Muscle layer of colon (tissue), 2 donors: ENCODE data around the gene CYP17A1.
A peak's percentile ranks its signal among the peaks of the same experiment; 100 is the strongest.

Experiments
- H3K27ac ChIP-seq: one replicate; pipeline ENCODE4 v1.7.0; 2013; ENCODE audit warnings: low read depth, mild to moderate bottlenecking, low read length, moderate library complexity
- H3K27me3 ChIP-seq, 2 donors: one replicate each; pipeline ENCODE4 v1.7.0; 2013; ENCODE audit warnings: low read length in 2 of 2, mild to moderate bottlenecking in 2 of 2; ENCODE audit not compliant: insufficient read depth in 2 of 2, control insufficient read depth in 1 of 2
- H3K36me3 ChIP-seq: one replicate; pipeline ENCODE4 v1.7.0; 2013; ENCODE audit warnings: mild to moderate bottlenecking, low read length; ENCODE audit not compliant: insufficient read depth
- H3K4me1 ChIP-seq: one replicate; pipeline ENCODE4 v1.7.0; 2013; ENCODE audit warnings: mild to moderate bottlenecking, low read length; ENCODE audit not compliant: insufficient read depth
- H3K4me3 ChIP-seq, 2 donors: one replicate each; pipeline ENCODE4 v1.7.0; 2013; ENCODE audit warnings: low read length in 2 of 2, low read depth in 1 of 2, mild to moderate bottlenecking in 1 of 2, moderate library complexity in 1 of 2
- H3K9ac ChIP-seq: one replicate; pipeline ENCODE4 v1.7.0; 2013; ENCODE audit warnings: low read length
- H3K9me3 ChIP-seq: one replicate; pipeline ENCODE4 v1.7.0; 2013; ENCODE audit warnings: mild to moderate bottlenecking, low read length
- donor health status: abdominal sarcoma.
- donor health status: Adenocarcinoma of cecum.

The CYP17A1 gene

DNA sequence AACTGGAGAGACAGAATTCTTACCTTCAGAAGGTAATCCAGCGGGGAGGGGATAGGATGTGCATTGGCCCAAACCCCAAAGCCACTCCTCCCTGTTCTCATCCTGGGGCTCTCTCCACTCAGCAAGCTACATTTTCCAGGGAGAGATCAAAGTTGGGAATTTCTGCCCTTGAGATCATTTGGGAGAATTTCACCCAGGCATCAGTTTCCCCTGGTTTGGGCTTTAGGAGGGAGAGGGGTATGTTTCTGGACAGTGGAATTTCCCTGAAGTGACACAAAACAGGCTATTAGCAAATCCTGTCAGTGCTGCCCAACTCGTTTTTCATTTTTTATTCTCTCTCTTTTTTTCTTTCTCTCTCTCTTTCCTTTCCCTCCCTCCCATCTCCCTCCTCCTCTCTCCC is 35.7 kb downstream of the CYP17A1 start:
- Histone ChIP-seq H3K27ac (peak overlapping the region; percentile 72), H3K9me3 (no peaks in the 10 kb centered on the region), H3K9ac (peak overlapping the region; percentile 2), H3K4me1 (peaks cover 55% of the 10 kb centered on the region), H3K36me3 (peaks cover 28% of the 10 kb centered on the region), H3K4me3 (no peak overlapping the region), H3K27me3 (no peaks in the 10 kb centered on the region)

DNA sequence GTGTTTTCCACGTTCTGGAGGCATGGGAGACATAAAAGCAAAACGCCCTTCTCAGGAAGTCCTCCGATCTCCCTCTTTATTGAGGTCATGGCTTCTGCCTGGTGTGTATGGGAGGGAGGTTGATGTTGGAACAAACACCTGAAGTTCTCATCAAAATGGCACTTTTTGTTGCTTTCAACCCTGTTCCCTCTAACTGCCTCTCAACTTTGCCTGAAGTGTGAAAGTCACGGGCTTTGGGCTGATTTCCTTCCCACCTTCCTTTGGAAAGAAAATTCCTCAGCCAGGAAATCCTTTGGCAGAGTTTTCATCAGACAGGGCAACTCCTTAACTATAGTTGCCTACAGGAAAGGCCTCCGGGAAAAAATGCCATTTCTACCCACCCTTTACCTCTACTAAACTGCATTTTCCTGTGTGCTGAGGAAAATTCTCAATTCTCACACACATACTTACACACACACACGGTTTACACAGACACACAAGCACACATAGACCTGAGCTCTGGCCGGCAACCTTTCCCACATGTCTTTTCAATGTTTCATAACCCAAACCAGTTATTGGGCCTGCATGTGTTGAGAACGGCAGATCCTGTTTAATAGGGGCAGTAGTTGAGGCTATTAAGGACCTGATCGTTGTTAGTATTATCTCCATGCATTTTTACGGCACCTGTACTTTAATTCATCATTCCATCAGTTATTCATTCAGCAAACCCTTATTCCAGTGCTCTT is 36.4 kb downstream of the CYP17A1 start:
- H3K27me3 ChIP-seq = no peaks in the 10 kb centered on the region
- H3K4me3 ChIP-seq = no peak overlapping the region
- peaks cover 62% of the 10 kb centered on the region for H3K4me1 ChIP-seq
- peak overlapping the region; percentile 3 for H3K9ac ChIP-seq
- H3K9me3 ChIP-seq = no peaks in the 10 kb centered on the region
- H3K36me3 ChIP-seq = peaks cover 28% of the 10 kb centered on the region
- H3K27ac ChIP-seq = peak overlapping the region; percentile 72

DNA sequence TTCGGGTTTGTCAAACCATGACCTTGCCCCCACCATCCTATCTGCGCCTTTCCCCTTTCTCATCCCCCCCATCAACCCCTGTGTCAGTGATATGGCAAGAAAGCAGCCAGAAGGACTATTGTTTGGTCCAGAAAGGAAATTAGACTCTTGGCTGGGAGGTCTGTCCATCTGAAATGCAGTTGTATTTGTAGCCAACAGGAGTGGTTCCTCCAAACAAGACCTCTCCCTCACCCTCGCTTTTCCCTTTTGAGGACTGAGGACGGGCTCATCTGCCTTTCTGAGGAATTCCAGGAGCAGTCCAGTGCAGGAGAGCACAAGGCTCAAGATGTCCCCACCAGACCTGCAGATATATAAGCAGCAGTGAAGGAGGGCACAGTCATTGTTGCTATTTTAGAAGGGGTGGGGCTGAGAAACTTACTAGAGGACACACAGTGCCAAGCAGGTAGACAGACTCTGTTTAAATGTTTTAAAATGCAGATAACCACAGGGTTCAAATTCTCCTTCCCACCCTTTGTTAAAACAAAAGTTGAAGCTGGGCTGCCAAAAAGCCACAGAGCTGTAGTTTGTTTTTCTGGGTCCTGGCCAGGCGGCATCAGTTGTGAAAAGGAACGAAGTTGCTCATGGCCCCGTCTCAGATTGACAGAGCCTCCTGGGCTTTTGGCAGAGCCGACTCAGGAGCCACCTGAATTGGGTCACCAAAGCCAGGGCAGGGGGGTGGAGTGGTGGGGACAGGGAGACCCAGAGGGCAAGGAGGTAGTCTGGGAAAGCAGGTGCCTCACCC is 37.3 kb downstream of the CYP17A1 start:
- Histone ChIP-seq H3K9ac (peak overlapping the region; percentile 3), H3K4me1 (peaks cover 71% of the 10 kb centered on the region), H3K9me3 (no peaks in the 10 kb centered on the region), H3K27ac (peak overlapping the region; percentile 72), H3K36me3 (peaks cover 28% of the 10 kb centered on the region), H3K27me3 (no peaks in the 10 kb centered on the region), H3K4me3 (peak overlapping the region in 1 of 2 donors; percentile 12)

DNA sequence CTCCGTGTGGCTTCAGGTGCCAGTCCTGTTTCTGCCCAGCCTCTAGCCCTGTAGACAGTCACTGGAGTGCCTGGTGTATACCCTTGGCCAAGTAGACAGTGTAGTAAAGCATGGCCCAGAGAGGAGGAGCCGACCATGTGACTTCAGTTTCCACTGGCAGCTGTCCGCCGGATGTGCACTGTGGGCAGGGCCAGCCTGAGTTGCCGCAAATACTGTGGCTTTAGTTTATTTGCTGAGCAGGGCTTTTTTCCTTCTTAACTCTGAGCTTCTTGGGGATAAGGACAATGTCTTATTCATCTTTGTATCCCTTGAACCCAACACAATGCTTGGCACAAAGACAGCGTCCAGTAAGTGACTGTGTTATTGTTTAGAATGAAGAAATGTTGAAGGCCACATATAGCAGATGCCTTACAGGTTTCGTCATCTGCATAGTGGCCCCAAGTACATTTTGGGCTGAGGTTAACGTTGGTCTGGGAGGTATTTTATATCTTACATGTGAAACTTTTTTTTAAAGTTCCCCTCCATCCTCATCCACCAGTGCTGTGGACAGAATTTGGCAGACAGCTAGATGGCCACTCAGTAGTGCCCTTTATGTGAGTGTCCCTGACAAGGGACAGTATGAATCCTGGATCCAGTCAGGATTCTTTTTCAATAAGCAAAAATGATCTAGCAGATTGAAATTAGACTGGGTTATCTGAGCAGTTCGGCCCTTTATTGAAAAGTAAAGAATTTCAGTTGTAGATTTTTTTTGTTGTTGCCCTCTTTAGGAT is 40.6 kb downstream of the CYP17A1 start:
- H3K27ac ChIP-seq = peak overlapping the region; percentile 10
- no peaks in the 10 kb centered on the region for H3K27me3 ChIP-seq
- H3K36me3 ChIP-seq = peaks cover 24% of the 10 kb centered on the region
- H3K4me3 ChIP-seq = peak overlapping the region in 1 of 2 donors; percentile 29
- H3K9ac ChIP-seq = no peak overlapping the region
- H3K9me3 ChIP-seq = no peaks in the 10 kb centered on the region
- H3K4me1 ChIP-seq = peaks cover 73% of the 10 kb centered on the region

DNA sequence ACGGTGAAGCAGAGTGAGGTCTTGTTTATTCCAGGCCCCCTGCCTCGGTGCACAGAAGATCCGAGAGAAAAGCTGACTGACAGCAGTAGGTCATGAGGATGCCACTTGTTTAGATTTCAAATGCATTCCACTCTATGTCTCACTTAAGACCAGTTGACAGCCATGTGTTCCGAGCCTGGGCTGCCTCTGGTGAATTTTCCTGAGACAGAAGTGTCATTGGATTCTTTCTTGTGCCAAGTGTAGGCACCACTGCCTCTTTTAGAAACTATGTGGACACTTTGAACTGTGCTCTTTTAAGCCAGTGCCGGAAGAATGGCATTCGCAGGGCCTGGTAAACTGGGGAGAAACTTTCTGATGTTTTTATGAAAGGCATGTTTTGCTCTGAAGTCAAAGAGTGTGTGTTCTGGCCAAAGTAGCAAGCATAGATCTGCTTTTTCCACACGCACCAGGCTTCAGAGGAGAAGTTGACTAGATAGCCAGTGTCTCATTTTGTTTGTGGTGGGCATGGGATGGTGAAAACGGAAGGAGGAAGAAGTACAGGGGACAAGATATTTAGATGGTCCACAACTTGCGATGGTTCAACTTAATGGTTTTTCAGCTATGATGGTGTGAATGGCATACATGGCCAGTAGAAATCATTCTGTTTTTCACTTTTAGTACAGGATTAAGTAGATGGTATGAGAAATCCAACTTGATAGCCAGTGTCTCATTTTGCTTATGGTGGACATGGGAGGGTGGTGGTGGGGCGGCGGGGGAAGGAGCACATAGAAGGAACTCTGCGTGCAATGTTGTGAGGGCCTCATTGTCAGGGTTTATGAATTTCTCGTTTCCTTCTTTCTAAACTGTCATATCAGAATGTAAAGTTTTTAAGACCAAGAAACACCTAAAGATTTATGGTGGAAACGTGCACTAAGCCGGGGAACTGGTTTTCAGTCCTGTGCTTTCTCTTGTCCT is 41.5 kb downstream of the CYP17A1 start:
- no peaks in the 10 kb centered on the region for H3K27me3 ChIP-seq
- peaks cover 18% of the 10 kb centered on the region for H3K36me3 ChIP-seq
- H3K4me1 ChIP-seq = peaks cover 72% of the 10 kb centered on the region
- no peaks in the 10 kb centered on the region for H3K9me3 ChIP-seq
- no peak overlapping the region for H3K9ac ChIP-seq
- H3K4me3 ChIP-seq = peak overlapping the region in 1 of 2 donors; percentile 29
- peak overlapping the region; percentile 12 for H3K27ac ChIP-seq

DNA sequence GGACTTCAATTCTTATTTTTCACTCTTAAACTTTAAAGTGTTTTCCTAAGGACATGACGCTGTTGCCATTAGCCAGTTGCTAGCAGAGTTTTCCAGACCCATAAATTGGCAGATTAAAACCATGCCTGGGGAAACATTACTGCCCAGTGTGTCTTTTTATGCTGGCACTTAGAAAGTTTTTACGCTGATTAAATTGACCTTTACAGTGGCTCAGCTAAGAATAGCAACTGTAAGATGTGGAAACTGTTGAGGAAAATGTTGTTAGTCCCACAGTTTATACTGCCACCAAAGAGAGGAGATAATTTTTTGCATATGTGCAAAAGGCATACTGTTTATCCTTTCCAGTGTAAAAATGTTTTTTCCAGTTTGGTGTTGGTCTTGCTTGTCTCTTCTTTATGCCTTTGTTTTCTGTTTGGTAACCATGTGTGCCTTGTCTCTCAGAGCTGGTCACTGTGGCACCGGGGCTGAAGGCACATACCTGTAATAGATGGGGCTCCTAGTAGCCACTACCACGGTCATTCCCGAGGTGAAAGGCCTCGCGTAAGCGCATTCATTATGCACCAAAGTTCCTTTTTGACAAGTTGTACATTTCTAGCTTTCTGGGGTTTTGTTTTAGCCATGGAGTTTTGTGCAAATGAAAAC is 45.3 kb downstream of the CYP17A1 start:
- Histone ChIP-seq H3K4me1 (peaks cover 59% of the 10 kb centered on the region), H3K27me3 (no peaks in the 10 kb centered on the region), H3K27ac (peak overlapping the region; percentile 10), H3K9ac (no peak overlapping the region), H3K36me3 (no peaks in the 10 kb centered on the region), H3K9me3 (no peaks in the 10 kb centered on the region), H3K4me3 (no peak overlapping the region)

DNA sequence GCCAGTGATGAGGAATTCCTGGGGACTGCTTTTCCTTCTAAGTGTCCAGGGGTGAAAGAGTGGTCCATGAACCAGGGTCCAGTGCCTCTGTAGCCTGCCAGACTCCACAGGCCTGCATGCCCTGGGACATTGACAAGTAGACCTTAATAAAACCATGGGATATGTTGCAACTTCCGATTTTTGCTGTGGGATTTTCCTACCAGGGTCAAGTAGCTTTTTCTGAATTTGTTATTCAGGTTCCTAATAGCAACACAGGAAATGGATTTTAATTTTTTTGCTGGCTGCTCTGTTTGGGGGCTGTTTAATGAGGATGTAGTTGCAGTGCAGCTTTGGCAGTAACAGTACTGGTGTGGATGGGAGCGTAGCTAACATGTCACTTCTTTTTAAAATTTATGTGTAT is 51.4 kb downstream of the CYP17A1 start:
- no peaks in the 10 kb centered on the region for H3K36me3 ChIP-seq
- H3K4me3 ChIP-seq = no peak overlapping the region
- no peaks in the 10 kb centered on the region for H3K9me3 ChIP-seq
- no peak overlapping the region for H3K9ac ChIP-seq
- H3K4me1 ChIP-seq = peaks cover 60% of the 10 kb centered on the region
- no peaks in the 10 kb centered on the region for H3K27me3 ChIP-seq
- peak overlapping the region; percentile 61 for H3K27ac ChIP-seq

DNA sequence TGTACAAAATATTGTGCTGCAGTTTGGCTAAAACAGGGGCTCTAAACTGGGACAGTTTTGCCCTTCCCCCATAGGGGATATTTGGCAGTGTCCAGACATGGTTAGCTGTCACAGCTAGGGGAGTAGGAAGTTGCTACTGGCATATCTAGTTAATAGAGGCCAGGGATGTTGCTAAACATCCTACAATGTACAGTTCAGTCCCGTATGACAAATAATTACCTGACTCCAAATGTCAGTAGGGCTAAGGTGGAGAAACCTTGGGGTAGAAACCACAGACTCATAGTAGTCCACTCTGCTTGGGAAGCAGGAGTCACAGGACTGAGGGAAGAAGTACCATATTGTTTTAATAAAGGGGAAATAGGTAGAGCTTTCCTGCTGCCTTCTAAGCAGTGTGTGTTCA is 53.6 kb downstream of the CYP17A1 start:
- Histone ChIP-seq H3K4me1 (peaks cover 74% of the 10 kb centered on the region), H3K27me3 (no peaks in the 10 kb centered on the region)

DNA sequence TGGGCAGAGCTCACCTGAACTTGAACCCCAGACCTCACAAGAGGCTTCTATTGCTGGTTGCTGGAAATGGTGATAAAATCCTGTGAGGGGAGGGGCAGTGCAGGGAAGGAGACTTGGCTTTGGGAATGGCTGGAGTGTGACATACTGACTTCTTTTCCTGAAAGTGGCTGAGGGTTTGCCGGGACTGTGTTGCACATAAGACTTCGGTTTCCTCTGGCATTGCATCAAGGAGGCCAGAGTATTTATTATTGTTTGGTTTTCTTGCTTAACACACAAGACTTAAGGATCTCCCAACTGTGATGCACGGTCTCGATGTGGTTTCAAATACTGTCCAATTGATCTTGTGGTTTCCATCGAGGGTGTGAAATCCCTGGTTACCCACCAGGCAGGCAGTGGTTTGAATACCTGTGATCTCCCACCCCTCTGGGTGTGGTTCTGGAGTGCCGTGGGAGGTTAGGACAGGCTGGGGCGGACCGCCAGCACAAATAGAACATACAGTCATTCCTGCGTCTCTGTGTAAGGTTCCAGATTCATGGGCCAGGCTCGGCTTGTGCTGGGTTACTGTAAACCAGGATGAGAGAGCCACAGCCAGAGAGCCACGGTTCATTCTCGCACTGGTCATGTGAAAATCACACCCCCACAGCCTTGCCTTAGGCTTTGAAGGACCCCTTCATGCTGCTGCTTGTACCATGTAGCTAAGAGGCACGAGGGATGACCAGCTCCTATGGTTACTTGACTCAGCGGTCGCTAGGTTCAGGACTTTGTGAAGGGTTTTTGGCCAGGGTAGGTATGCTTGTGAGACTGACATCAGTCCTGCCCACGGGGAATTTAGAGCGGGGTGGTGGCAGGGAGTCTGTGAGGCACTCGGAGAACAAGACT is 54.3 kb downstream of the CYP17A1 start:
- Histone ChIP-seq H3K9ac (peak overlapping the region; percentile 50), H3K27ac (peak overlapping the region; percentile 91), H3K4me1 (peaks cover 81% of the 10 kb centered on the region), H3K27me3 (no peaks in the 10 kb centered on the region), H3K4me3 (peak overlapping the region in 1 of 2 donors; percentile 29), H3K9me3 (no peaks in the 10 kb centered on the region), H3K36me3 (no peaks in the 10 kb centered on the region)

More for the DNA sequence above, 53.6 kb downstream of the CYP17A1 start:
- Histone ChIP-seq H3K9ac (peak overlapping the region; percentile 50), H3K9me3 (no peaks in the 10 kb centered on the region), H3K27ac (peak overlapping the region; percentile 91), H3K4me3 (peak overlapping the region in 1 of 2 donors; percentile 29), H3K36me3 (no peaks in the 10 kb centered on the region)
